ENCODE measurements around the gene LCE1C. TPM values are rescaled to one million over a fixed set of nuclear protein-coding genes. Genes with fewer than 3 reads are reported as not detected.

LCE1C gene
- total RNA-seq, 1 experiment from 2014 or later: not detected

DNA sequence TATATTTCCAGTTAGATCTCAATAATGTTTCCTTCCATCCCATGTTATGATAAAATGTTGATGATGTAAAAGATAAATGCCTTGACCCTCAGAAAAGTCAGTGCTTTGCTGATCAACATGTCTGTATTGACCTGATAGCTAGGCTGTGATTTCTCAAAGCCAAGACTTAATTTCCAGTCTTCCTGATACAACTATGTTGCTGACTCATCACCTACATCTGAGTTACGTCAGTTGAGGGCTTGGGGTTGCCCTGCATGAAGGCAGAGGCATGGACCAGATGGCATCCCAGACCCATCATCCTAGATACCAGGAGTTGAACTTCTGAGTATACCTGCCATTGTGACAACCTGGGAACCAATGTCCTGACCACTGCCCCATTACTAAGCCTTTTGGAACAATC, 5.1 kb downstream of the LCE1C start:
- no peak overlapping the region for H3K4me3 Mint-ChIP-seq
- ATAC-seq (no peak), DNase-seq (ENCODE audit: low spot score) (no peak)
- TF ChIP-seq ZNF423 (CRISPR knock-in tag; IDR thresholded peaks at IDR 0.05) (no peak), ZBTB21 (CRISPR knock-in tag; IDR thresholded peaks at IDR 0.05; ENCODE audit: borderline replicate concordance) (no peak), ZNF416 (CRISPR knock-in tag; IDR thresholded peaks at IDR 0.05) (no peak), KAT7 (CRISPR knock-in tag; IDR thresholded peaks at IDR 0.05; ENCODE audit: borderline replicate concordance) (no peak), NFYB (CRISPR knock-in tag; conservative IDR thresholded peaks at IDR 0.05; ENCODE audit: low read depth) (no peak), USF1 (CRISPR knock-in tag; IDR thresholded peaks at IDR 0.05) (no peak), FOXP4 (CRISPR knock-in tag; IDR thresholded peaks at IDR 0.05) (no peak), SMAD3 (CRISPR knock-in tag; IDR thresholded peaks at IDR 0.05; ENCODE audit: borderline replicate concordance) (no peak), ZNF396 (CRISPR knock-in tag; IDR thresholded peaks at IDR 0.05; ENCODE audit: borderline replicate concordance) (no peak), PREB (CRISPR knock-in tag; IDR thresholded peaks at IDR 0.05; ENCODE audit: borderline replicate concordance) (no peak), ZNF317 (CRISPR knock-in tag; IDR thresholded peaks at IDR 0.05; ENCODE audit: borderline replicate concordance, low read depth) (no peak), TCF7 (CRISPR knock-in tag; IDR thresholded peaks at IDR 0.05; ENCODE audit: low read depth) (no peak)
- TF ChIP-seq, protein P1, sequence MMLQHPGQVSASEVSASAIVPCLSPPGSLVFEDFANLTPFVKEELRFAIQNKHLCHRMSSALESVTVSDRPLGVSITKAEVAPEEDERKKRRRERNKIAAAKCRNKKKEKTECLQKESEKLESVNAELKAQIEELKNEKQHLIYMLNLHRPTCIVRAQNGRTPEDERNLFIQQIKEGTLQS (CRISPR knock-in tag; conservative IDR thresholded peaks at IDR 0.05): no peak
- TF ChIP-seq, protein P2, sequence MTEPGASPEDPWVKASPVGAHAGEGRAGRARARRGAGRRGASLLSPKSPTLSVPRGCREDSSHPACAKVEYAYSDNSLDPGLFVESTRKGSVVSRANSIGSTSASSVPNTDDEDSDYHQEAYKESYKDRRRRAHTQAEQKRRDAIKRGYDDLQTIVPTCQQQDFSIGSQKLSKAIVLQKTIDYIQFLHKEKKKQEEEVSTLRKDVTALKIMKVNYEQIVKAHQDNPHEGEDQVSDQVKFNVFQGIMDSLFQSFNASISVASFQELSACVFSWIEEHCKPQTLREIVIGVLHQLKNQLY (CRISPR knock-in tag; IDR thresholded peaks at IDR 0.05): no peak
- TF ChIP-seq, protein P3, sequence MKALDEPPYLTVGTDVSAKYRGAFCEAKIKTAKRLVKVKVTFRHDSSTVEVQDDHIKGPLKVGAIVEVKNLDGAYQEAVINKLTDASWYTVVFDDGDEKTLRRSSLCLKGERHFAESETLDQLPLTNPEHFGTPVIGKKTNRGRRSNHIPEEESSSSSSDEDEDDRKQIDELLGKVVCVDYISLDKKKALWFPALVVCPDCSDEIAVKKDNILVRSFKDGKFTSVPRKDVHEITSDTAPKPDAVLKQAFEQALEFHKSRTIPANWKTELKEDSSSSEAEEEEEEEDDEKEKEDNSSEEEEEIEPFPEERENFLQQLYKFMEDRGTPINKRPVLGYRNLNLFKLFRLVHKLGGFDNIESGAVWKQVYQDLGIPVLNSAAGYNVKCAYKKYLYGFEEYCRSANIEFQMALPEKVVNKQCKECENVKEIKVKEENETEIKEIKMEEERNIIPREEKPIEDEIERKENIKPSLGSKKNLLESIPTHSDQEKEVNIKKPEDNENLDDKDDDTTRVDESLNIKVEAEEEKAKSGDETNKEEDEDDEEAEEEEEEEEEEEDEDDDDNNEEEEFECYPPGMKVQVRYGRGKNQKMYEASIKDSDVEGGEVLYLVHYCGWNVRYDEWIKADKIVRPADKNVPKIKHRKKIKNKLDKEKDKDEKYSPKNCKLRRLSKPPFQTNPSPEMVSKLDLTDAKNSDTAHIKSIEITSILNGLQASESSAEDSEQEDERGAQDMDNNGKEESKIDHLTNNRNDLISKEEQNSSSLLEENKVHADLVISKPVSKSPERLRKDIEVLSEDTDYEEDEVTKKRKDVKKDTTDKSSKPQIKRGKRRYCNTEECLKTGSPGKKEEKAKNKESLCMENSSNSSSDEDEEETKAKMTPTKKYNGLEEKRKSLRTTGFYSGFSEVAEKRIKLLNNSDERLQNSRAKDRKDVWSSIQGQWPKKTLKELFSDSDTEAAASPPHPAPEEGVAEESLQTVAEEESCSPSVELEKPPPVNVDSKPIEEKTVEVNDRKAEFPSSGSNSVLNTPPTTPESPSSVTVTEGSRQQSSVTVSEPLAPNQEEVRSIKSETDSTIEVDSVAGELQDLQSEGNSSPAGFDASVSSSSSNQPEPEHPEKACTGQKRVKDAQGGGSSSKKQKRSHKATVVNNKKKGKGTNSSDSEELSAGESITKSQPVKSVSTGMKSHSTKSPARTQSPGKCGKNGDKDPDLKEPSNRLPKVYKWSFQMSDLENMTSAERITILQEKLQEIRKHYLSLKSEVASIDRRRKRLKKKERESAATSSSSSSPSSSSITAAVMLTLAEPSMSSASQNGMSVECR (CRISPR knock-in tag; IDR thresholded peaks at IDR 0.05; ENCODE audit: borderline replicate concordance): no peak
- TF ChIP-seq, protein P4, sequence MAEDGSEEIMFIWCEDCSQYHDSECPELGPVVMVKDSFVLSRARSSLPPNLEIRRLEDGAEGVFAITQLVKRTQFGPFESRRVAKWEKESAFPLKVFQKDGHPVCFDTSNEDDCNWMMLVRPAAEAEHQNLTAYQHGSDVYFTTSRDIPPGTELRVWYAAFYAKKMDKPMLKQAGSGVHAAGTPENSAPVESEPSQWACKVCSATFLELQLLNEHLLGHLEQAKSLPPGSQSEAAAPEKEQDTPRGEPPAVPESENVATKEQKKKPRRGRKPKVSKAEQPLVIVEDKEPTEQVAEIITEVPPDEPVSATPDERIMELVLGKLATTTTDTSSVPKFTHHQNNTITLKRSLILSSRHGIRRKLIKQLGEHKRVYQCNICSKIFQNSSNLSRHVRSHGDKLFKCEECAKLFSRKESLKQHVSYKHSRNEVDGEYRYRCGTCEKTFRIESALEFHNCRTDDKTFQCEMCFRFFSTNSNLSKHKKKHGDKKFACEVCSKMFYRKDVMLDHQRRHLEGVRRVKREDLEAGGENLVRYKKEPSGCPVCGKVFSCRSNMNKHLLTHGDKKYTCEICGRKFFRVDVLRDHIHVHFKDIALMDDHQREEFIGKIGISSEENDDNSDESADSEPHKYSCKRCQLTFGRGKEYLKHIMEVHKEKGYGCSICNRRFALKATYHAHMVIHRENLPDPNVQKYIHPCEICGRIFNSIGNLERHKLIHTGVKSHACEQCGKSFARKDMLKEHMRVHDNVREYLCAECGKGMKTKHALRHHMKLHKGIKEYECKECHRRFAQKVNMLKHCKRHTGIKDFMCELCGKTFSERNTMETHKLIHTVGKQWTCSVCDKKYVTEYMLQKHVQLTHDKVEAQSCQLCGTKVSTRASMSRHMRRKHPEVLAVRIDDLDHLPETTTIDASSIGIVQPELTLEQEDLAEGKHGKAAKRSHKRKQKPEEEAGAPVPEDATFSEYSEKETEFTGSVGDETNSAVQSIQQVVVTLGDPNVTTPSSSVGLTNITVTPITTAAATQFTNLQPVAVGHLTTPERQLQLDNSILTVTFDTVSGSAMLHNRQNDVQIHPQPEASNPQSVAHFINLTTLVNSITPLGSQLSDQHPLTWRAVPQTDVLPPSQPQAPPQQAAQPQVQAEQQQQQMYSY (CRISPR knock-in tag; IDR thresholded peaks at IDR 0.05): no peak
- TF ChIP-seq, protein P5, sequence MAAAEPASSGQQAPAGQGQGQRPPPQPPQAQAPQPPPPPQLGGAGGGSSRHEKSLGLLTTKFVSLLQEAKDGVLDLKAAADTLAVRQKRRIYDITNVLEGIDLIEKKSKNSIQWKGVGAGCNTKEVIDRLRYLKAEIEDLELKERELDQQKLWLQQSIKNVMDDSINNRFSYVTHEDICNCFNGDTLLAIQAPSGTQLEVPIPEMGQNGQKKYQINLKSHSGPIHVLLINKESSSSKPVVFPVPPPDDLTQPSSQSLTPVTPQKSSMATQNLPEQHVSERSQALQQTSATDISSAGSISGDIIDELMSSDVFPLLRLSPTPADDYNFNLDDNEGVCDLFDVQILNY (CRISPR knock-in tag; IDR thresholded peaks at IDR 0.05): no peak
- H3K4me1 Mint-ChIP-seq: no peaks in the 10 kb centered on the region
- peaks cover 8% of the 10 kb centered on the region for H3K27me3 Mint-ChIP-seq (ENCODE audit: low read depth)
- ChIA-PET POLR2A (no interaction called here), CTCF (no interaction called here)
- H3K9me3 Mint-ChIP-seq: peaks cover 87% of the 10 kb centered on the region
- H3K36me3 Mint-ChIP-seq: peaks cover 73% of the 10 kb centered on the region
- no peak overlapping the region for H3K27ac Mint-ChIP-seq
